Astrocyte (in vitro differentiated cells and primary cell): ENCODE results near the gene ATP1A1. TPM values are rescaled to one million over a fixed set of nuclear protein-coding genes. Genes with fewer than 3 reads are reported as not detected.

ENCODE experiments used
- DNase-seq: peaks from one replicate; pipeline ENCODE4 v3.0.0-alpha.2; 2010; ENCODE audit warnings: low read depth
- FAIRE-seq: peaks from 2 replicates; lab custom pipeline; 2011; peaks lifted over from hg19 to GRCh38; lab: Jason Lieb, UNC
- H2AFZ ChIP-seq: 2 replicates; pipeline ENCODE4 v1.6.0; 2012; ENCODE audit warnings: low read depth, low read length, inconsistent platforms
- H3K27ac ChIP-seq: 2 replicates; pipeline ENCODE4 v1.5.1; 2011; ENCODE audit warnings: low read depth, low read length, inconsistent platforms
- H3K27me3 ChIP-seq: 2 replicates; pipeline ENCODE4 v1.6.0; 2011; ENCODE audit warnings: low read length, inconsistent platforms; ENCODE audit not compliant: insufficient read depth
- H3K36me3 ChIP-seq: 2 replicates; pipeline ENCODE4 v1.5.1; 2011; ENCODE audit warnings: low read length, inconsistent platforms; ENCODE audit not compliant: insufficient read depth
- H3K4me1 ChIP-seq: 2 replicates; pipeline ENCODE4 v1.5.1; 2011; ENCODE audit warnings: low read length, inconsistent platforms; ENCODE audit not compliant: insufficient read depth
- H3K4me2 ChIP-seq: 2 replicates; pipeline ENCODE4 v1.6.0; 2012; ENCODE audit warnings: low read length, inconsistent platforms
- H3K4me3 ChIP-seq: 2 replicates; pipeline ENCODE4 v1.5.1; 2011; ENCODE audit warnings: low read depth, mild to moderate bottlenecking, low read length, inconsistent platforms; ENCODE audit not compliant: insufficient read depth
- H3K79me2 ChIP-seq: 2 replicates; pipeline ENCODE4 v1.6.0; 2012; ENCODE audit warnings: mild to moderate bottlenecking, low read length, inconsistent platforms; ENCODE audit not compliant: insufficient read depth
- H3K9ac ChIP-seq: 2 replicates; pipeline ENCODE4 v1.6.0; 2012; ENCODE audit warnings: mild to moderate bottlenecking, low read length, inconsistent platforms
- H3K9me3 ChIP-seq: 2 replicates; pipeline ENCODE4 v1.5.1; 2012; ENCODE audit warnings: low read depth, mild to moderate bottlenecking, low read length, inconsistent platforms; ENCODE audit not compliant: insufficient read depth
- H4K20me1 ChIP-seq: 2 replicates; pipeline ENCODE4 v1.6.0; 2012; ENCODE audit warnings: low read length, inconsistent platforms; ENCODE audit not compliant: insufficient read depth
- H3K27ac Mint-ChIP-seq: one replicate; pipeline ENCODE4 v1.8.0; 2021; ENCODE audit warnings: mild to moderate bottlenecking, mixed read lengths; ENCODE audit not compliant: unreplicated experiment
- H3K27me3 Mint-ChIP-seq: one replicate; pipeline ENCODE4 v1.8.0; 2021; ENCODE audit warnings: low read depth, mixed read lengths; ENCODE audit not compliant: unreplicated experiment
- H3K36me3 Mint-ChIP-seq: one replicate; pipeline ENCODE4 v1.8.0; 2021; ENCODE audit warnings: low read depth, mixed read lengths; ENCODE audit not compliant: unreplicated experiment
- H3K4me1 Mint-ChIP-seq: one replicate; pipeline ENCODE4 v1.8.0; 2021; ENCODE audit warnings: low read depth, mixed read lengths; ENCODE audit not compliant: unreplicated experiment
- H3K4me3 Mint-ChIP-seq: one replicate; pipeline ENCODE4 v1.8.0; 2021; ENCODE audit warnings: mild to moderate bottlenecking, moderate library complexity, mixed read lengths; ENCODE audit not compliant: unreplicated experiment
- H3K9me3 Mint-ChIP-seq: one replicate; pipeline ENCODE4 v1.8.0; 2021; ENCODE audit warnings: mild to moderate bottlenecking, mixed read lengths; ENCODE audit not compliant: unreplicated experiment
- EZH2 ChIP-seq: IDR thresholded peaks from 2 replicates; pipeline ENCODE4 v1.6.1; 2012; ENCODE audit warnings: mild to moderate bottlenecking, low read length, inconsistent platforms; ENCODE audit not compliant: insufficient read depth
- total RNA-seq: library from RNA; stranded (reverse); gene quantifications from 2 replicates; pipeline ENCODE4 v1.2.1, GENCODE V29; 2021
- TF ChIP-seq, protein P1 (sequence below): IDR thresholded peaks from 2 replicates; pipeline ENCODE4 v1.5.1; 2011; ENCODE audit warnings: low read depth, mild to moderate bottlenecking, inconsistent platforms, low read length, moderate library complexity; ENCODE audit not compliant: insufficient read depth

The ATP1A1 gene
- total RNA-seq, 1 donor from 2014 or later: 317 TPM

DNA sequence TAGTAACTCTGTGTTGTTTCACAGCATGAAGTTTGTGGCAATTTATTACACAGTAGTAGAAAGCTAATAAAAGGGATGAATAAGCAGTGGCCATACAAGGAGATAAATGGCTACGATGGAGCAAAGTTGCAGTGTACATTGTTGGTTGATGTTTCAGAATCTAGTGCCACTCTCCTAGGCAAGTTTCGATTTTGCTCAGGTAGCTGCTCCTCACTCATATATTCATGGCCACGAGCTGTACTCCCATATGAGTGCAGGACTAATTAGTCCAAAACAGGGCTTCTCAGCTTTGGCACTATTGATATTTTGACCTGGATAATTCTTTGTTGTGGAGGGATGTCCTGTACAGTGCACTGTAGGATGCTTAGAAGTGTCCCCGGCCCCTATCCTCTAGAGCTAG lies 30.0 kb upstream of the ATP1A1 start:
- no peaks in the 10 kb centered on the region for H3K36me3 ChIP-seq
- H3K79me2 ChIP-seq: no peaks in the 10 kb centered on the region
- Mint-ChIP-seq H3K27me3 (peaks cover 5% of the 10 kb centered on the region), H3K9me3 (no peaks in the 10 kb centered on the region), H3K4me1 (no peaks in the 10 kb centered on the region), H3K36me3 (no peaks in the 10 kb centered on the region), H3K27ac (no peak overlapping the region), H3K4me3 (no peak overlapping the region)
- no peak for FAIRE-seq
- DNase-seq: no peak
- no peak overlapping the region for H2AFZ ChIP-seq
- no peak overlapping the region for H3K27ac ChIP-seq
- no peak overlapping the region for H3K4me3 ChIP-seq
- H3K4me2 ChIP-seq: no peak overlapping the region
- no peaks in the 10 kb centered on the region for H3K9me3 ChIP-seq
- no peaks in the 10 kb centered on the region for H4K20me1 ChIP-seq
- no peak overlapping the region for H3K9ac ChIP-seq
- peaks cover 4% of the 10 kb centered on the region for H3K27me3 ChIP-seq
- TF ChIP-seq EZH2: no peak
- TF ChIP-seq, protein P1, sequence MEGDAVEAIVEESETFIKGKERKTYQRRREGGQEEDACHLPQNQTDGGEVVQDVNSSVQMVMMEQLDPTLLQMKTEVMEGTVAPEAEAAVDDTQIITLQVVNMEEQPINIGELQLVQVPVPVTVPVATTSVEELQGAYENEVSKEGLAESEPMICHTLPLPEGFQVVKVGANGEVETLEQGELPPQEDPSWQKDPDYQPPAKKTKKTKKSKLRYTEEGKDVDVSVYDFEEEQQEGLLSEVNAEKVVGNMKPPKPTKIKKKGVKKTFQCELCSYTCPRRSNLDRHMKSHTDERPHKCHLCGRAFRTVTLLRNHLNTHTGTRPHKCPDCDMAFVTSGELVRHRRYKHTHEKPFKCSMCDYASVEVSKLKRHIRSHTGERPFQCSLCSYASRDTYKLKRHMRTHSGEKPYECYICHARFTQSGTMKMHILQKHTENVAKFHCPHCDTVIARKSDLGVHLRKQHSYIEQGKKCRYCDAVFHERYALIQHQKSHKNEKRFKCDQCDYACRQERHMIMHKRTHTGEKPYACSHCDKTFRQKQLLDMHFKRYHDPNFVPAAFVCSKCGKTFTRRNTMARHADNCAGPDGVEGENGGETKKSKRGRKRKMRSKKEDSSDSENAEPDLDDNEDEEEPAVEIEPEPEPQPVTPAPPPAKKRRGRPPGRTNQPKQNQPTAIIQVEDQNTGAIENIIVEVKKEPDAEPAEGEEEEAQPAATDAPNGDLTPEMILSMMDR: no peak
- no peaks in the 10 kb centered on the region for H3K4me1 ChIP-seq

DNA sequence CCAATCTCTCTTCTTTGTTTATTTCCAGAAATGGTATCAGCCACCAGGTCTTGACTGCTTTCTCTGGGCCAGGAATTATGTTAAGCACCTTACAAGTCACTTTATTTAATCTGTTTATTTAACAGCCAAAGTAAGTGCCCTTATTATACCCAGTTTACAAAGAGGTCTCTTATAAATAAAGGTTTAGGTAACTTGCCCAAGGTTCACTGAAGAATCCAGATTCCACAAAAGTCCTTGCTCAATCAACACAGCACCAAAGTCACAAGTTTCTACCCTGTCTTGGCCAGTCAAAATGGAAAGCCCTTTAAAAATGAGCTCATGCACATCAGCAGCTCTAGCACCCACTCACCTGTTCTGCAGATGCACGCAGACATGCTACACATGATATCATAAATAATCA lies 28.0 kb upstream of the ATP1A1 start:
- H4K20me1 ChIP-seq: no peaks in the 10 kb centered on the region
- no peaks in the 10 kb centered on the region for H3K79me2 ChIP-seq
- TF ChIP-seq EZH2: no peak
- TF ChIP-seq, protein P1: no peak
- no peaks in the 10 kb centered on the region for H3K9me3 ChIP-seq
- Mint-ChIP-seq H3K4me1 (no peaks in the 10 kb centered on the region), H3K36me3 (no peaks in the 10 kb centered on the region), H3K27me3 (peaks cover 5% of the 10 kb centered on the region), H3K4me3 (no peak overlapping the region), H3K27ac (no peak overlapping the region), H3K9me3 (no peaks in the 10 kb centered on the region)
- H3K4me3 ChIP-seq: no peak overlapping the region
- H3K4me2 ChIP-seq: no peak overlapping the region
- DNase-seq: no peak
- peaks cover 4% of the 10 kb centered on the region for H3K27me3 ChIP-seq
- no peaks in the 10 kb centered on the region for H3K4me1 ChIP-seq
- FAIRE-seq: no peak
- no peak overlapping the region for H3K27ac ChIP-seq
- no peak overlapping the region for H2AFZ ChIP-seq
- no peaks in the 10 kb centered on the region for H3K36me3 ChIP-seq
- no peak overlapping the region for H3K9ac ChIP-seq

DNA sequence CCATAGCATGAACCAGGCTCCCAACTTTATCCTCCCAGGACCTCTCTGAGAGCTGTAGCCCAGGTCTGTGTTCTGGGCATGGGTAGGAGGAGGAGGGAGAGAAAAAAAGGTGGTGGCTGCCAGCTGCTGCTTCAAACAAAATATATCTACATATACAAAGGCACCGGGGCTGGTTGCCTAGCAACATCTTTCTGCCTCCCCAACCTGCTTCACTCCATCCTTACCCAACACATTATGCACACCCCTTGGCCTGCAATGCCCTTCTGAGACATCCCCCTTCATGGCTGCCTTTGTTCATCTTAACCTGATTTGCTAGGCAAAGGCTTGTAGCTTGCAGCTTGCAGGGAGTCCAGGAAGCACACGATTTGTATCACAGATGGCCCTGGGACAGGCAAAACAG lies 27.2 kb upstream of the ATP1A1 start:
- Histone ChIP-seq H3K4me1 (no peaks in the 10 kb centered on the region), H3K79me2 (no peaks in the 10 kb centered on the region), H3K9ac (no peak overlapping the region), H3K9me3 (no peaks in the 10 kb centered on the region), H3K36me3 (no peaks in the 10 kb centered on the region), H3K27me3 (peaks cover 4% of the 10 kb centered on the region), H4K20me1 (no peaks in the 10 kb centered on the region), H2AFZ (no peak overlapping the region), H3K4me3 (no peak overlapping the region), H3K4me2 (no peak overlapping the region), H3K27ac (no peak overlapping the region)
- DNase-seq: no peak
- no peak for FAIRE-seq
- Mint-ChIP-seq H3K36me3 (no peaks in the 10 kb centered on the region), H3K4me1 (no peaks in the 10 kb centered on the region), H3K27me3 (peaks cover 5% of the 10 kb centered on the region), H3K27ac (no peak overlapping the region), H3K4me3 (no peak overlapping the region), H3K9me3 (no peaks in the 10 kb centered on the region)
- TF ChIP-seq, protein P1: no peak
- TF ChIP-seq EZH2: no peak
